Stimulated activated naive CD8-positive, alpha-beta T cell treated with anti-CD3 and anti-CD28 coated beads, Interleukin-15, Interleukin-2, amounts not matched to agents 100 U/mL and 50 U/mL, for 24 hours (primary cell): ENCODE data around the gene TEX54.
"Not testable (repeated sequence)": the region's sequence is repeated elsewhere in the genome, so short reads cannot be mapped to it uniquely, and the experiment has no call there.

ENCODE experiments used
- ATAC-seq: fragments of 150-1000 bp; cut with Tn5 transposase; one replicate; pipeline ENCODE4 v1.10.0; 2021
- DNase-seq: peaks from one replicate; pipeline ENCODE4 v3.0.0; 2021

TEX54 gene

GRCh38 chr11:62832336-62833234 is at the start of gene TEX54:
Gene TEX54, minus strand, starts transcription at chr11:62832841.
- no peak for DNase-seq
- peak; percentile 0 for ATAC-seq

- DNase-seq (no peak), ATAC-seq (no peak)
Measured at GRCh38 chr11:62882431-62882749, 49.7 kb upstream of the TEX54 start.

GRCh38 chr11:62881579-62882430 is 49.2 kb upstream of the TEX54 start:
- ATAC-seq: peak; percentile 69
- peak; percentile 95 for DNase-seq

GRCh38 chr11:62880803-62881578 is 48.4 kb upstream of the TEX54 start, which contains the start of gene SLC3A2:
Gene SLC3A2, plus strand, starts transcription at chr11:62880896. Its CDS starts 128 bp downstream, at chr11:62881024.
- DNase-seq: peak; percentile 89

GRCh38 chr11:62880231-62880802 is 47.7 kb upstream of the TEX54 start:
- ATAC-seq (peak; percentile 37), DNase-seq (peak; percentile 60)

More at GRCh38 chr11:62880803-62881578, 48.4 kb upstream of the TEX54 start, which contains the start of gene SLC3A2:
- peak; percentile 81 for ATAC-seq

- ATAC-seq (no peak), DNase-seq (no peak)
Measured at GRCh38 chr11:62879235-62879978, 46.8 kb upstream of the TEX54 start.

GRCh38 chr11:62876712-62877111 is 44.1 kb upstream of the TEX54 start:
- ATAC-seq (no peak), DNase-seq (no peak)

- DNase-seq (no peak), ATAC-seq (no peak)
Measured at GRCh38 chr11:62875698-62876478, 43.2 kb upstream of the TEX54 start.

- no peak for DNase-seq
- ATAC-seq: no peak
Measured at GRCh38 chr11:62874851-62875250, 42.2 kb upstream of the TEX54 start.

GRCh38 chr11:62865635-62866034 is 33.0 kb upstream of the TEX54 start:
- ATAC-seq: no peak
- no peak for DNase-seq

GRCh38 chr11:62863687-62864335 is 31.2 kb upstream of the TEX54 start:
- DNase-seq: no peak
- ATAC-seq: no peak

- not testable (repeated sequence) for ATAC-seq, DNase-seq
Measured at GRCh38 chr11:62861564-62862192, 29.0 kb upstream of the TEX54 start.

- DNase-seq: no peak
- ATAC-seq: no peak
Measured at GRCh38 chr11:62860835-62861563, 28.4 kb upstream of the TEX54 start.

GRCh38 chr11:62859281-62859703 is 26.7 kb upstream of the TEX54 start:
- ATAC-seq: not testable (repeated sequence)

GRCh38 chr11:62858201-62858600 is 25.6 kb upstream of the TEX54 start:
- ATAC-seq: no peak
- DNase-seq: no peak

More at GRCh38 chr11:62859281-62859703, 26.7 kb upstream of the TEX54 start:
- DNase-seq: not testable (repeated sequence)

GRCh38 chr11:62857541-62857982 is 24.9 kb upstream of the TEX54 start:
- ATAC-seq: no peak
- DNase-seq: no peak

GRCh38 chr11:62856333-62856895 is 23.8 kb upstream of the TEX54 start:
- ATAC-seq (no peak), DNase-seq (no peak)
